HK-2 (cell line): ENCODE measurements around the gene AFF1.
"Not testable (repeated sequence)": the region's sequence is repeated elsewhere in the genome, so short reads cannot be mapped to it uniquely, and the experiment has no call there.

ENCODE experiments used
- DNase-seq: peaks from one replicate; pipeline ENCODE4 v3.0.0-alpha.2; 2018; ENCODE audit not compliant: unreplicated experiment

Gene AFF1

DNA sequence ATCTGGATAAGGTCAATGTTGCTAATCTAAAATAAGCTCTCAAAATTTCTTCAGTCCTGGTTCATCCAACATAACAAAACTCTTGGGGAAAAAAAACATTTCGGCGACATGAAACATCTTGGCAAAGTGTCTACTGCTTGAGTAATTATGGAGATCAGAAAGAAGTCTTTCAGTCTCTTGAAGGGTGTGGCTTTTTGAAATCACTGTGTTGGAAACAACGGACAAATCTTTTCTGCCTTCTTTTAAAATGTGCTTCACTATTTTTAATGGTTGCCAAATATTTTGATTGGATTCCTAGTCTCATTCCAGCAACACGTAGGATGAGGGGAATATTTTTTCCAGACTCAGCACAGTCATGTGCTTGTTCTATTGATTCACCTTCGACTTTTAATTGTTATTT lies 147.0 kb downstream of the AFF1 start:
- no peak for DNase-seq

DNA sequence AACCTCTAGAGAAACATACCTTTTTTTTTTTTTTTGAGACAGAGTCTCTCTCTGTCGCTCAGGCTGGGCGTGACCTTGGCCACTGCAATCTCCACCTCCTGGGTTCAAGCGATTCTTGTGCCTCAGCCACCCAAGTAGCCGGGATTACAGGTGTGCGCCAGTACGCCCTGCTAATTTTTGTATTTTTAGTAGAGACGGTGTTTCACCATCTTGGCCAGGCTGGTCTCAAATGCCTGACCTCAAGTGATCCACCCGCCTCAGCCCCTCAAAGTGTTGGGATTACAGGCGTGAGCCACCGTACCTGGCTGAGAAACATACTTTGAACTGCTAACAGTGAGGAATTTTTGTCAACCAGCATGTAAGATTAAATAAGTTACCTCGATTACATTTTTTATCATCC lies 150.9 kb downstream of the AFF1 start:
- not testable (repeated sequence) for DNase-seq

DNA sequence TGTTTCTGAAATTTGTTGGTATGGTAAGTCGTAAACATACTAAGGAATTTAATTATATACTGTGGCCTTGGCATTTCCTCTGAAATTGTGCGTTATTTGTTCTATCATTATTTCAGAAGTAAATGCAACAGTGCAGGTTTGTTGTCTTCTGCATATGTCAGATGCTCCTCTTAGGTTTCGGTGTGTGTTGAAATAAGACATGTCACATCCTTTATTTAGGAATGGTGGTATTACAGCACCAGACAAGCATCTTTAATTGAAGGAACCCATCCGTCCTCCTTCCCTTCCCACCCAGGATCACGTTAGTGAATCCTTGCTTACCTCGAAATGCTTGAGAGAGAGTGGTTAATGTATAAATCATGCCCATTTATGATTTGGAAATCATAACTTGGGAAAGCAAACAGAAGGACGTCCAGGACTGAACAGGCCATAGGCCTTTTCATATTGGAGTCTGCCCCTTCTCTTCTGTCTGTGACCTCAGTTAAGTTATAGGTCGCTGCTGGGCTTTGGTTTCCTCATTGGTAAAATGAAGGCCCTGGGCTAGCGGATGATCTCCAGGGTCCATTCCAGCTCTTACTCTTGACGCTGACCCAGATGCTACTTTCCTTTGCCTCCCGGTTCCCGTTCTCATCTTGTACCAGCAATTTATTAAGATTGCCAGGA lies 151.5 kb downstream of the AFF1 start:
- DNase-seq = no peak

DNA sequence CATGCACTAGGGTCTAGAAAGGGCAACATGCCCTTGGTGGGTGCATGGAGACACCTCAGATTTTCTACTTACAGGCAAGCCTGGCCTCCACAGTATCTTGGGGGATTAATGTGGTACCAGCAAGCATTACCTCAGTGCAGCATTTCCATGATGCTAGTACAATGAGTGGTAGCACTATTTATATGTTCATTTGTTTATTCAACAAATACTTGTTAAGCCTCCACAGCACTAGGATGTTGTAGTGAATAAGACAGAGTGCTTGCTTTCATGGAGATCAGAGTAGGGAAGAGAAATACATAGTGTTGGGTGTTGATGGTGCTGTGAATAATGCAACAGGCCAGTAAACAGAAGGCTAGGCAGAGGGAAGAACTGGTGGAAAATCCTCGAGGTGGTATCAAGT lies 152.2 kb downstream of the AFF1 start:
- DNase-seq = no peak

DNA sequence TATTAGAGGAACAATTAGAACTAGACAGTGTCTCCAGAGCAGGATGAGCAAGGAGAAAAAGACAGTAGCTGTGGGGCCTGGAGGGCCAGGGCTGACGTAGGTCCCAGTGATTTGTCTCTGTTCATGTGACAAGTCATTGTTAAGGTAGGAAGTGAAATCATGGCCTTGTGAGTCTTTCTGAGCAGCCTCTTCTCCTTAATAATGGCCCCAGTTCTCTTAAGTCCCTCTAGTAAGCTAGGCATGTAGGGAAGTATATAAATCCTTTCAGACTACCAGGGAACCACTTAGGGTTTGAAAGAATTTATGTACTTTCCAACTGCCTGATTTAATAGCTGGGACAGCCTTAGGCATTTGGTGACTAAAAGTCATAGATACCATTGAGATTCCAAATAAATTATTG lies 152.6 kb downstream of the AFF1 start:
- no peak for DNase-seq

DNA sequence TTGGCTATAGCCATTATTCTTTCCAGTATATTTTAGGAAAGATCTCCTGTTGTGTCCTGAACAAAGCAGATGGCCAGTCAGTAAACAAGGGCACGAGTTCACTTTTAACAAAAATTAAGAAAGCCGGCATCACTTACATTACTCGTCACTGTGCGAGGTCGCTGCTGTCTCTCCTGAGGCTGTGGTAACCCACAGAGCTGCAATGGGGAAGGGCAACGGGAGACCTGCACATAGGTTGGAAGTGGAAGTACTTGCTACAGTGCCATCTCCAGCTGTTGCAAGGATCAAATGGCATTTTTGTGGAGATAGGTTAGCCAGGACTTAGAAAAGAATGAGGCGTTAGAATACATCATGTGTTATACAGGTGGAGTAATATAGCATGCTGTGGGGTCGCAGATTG lies 153.4 kb downstream of the AFF1 start:
- no peak for DNase-seq

DNA sequence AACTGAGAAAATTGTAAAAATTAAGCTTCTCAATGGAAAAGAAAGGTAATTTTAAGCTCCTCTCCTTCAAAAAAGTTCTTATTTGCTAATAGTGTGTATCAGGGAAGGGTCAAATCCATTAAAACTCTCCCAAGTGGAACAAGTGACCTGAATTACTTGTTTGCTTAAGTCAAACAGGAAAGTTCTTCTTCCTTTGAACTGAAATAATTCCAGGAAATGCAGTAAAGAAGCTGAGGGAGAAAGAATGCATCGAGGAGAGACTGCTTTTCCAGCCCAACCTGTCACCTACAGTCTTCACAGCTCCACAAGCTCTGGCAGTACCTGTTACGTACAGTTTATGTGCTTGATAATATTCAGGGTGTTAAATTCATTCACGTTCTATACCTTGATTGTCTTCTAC lies 154.6 kb downstream of the AFF1 start:
- no peak for DNase-seq

DNA sequence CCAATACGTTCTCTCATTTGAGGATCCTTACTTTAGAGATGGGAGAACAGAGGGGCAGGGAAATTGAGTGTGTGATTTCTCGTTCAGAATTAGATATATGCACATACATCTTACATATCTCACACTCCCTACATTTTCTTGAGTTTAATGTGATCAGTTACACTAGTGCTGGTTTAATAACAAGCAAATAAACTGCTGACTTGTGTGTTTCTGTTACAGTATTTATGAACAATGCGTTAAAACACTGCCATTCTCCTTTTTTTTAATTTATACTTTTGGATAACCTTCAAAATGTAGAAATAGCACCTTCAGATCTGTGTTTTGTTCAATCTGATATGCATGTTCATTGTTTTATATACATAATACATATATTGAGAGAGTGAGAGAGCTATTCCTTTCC lies 155.5 kb downstream of the AFF1 start:
- no peak for DNase-seq

DNA sequence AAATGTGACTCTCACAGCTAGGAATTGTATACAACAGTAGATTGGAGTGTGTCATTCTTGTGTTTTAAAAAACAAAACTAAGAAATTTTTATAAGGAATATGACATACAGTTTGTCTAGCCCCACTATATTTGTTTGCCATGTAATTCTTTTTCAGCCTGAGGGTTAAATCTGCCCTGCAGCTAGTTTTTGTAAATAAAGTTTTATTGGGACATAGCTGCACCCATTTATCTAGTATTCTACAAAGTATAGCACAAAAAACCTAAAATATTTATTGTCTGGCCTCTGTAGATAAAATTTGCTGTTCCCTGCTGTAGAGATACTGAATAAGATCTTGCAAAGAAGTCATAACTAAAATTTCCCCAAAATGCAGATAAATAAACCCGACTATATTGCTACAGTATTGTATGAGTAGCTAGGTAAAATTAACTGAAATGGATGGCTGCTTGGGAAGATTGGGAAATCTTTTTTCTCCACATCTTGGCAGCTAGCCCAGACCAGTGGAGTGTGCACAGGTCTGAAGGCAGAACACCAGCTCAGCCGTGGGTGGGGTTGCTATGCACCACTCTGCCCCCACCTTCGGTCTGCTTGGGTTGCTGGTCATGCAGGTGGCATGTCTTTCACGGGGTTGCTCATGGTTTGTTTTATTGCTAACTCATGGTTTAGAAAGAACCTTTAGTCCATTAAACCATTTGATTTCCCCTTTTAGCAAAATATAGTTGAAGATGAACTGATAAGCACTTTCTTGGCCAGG lies 157.8 kb downstream of the AFF1 start:
- DNase-seq = peak; percentile 90

DNA sequence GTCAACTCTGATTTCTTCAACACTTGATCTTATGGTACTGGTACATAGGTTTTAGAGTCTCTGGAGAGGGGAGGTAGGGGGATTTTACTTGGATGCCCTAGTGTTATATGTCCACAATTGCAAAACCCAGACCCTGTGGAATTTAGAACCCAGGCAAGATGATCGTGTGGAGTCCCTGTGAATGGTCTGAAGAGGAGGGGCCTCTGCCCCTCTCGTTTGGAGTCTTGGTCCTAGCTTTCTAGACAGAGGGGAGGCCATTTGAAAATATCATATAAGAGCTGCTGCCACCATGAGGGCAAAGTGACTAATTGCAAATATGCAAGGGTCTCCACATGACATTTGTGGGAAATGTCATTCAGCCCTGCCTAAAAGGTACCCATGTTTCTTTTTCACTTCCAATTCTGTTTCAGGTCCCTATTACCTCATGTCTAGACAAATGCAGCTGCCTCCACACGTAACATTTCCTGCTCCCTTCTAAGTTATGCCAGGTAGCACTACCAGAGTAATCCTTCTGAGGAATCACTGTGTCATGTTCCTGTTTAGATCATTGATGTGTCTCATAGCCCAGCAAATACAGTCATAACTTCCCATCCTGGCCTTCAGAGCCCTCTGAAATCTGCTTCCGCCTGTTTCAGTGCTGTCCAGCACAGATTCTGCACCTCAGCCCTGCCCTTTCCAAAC lies 158.8 kb downstream of the AFF1 start:
- DNase-seq = no peak

DNA sequence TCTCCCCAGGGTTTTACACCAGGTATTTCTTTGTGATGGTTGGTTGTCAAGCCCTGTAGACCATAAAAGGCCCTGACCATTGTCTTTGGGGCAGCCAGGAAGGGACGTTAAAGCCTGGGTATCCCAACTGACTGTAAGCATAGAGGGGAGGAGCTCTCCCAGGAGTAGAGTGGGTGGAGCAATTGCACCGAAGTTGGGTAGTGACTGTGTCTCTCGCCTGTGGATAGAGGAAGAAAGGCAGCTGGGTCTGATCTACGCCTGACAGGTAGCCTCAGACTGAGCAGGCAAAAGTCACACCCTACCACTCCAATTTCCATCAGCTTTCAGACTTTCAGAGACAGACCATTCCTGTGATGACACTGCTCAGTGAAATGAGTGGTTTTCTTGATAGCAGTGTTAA lies 162.3 kb downstream of the AFF1 start:
- no peak for DNase-seq

DNA sequence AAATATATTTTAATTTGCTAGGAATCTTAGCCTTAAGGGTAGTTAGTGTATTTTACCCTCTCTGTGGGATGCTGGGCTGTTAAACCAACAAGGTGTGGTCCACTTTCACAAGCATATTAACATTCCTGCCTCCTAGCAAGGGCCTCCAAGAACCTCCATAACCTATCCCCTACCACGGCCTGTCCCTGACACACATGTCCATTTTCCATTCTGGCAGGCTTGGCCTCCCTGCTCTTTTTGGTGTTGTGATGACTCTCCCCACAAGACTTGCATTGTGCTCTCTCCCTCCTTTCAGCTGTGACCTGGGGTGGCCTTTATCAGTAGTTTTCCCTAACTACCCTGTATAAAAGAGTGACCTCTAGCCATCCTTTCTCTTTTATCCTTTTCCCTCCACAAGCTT lies 165.4 kb downstream of the AFF1 start:
- no peak for DNase-seq

DNA sequence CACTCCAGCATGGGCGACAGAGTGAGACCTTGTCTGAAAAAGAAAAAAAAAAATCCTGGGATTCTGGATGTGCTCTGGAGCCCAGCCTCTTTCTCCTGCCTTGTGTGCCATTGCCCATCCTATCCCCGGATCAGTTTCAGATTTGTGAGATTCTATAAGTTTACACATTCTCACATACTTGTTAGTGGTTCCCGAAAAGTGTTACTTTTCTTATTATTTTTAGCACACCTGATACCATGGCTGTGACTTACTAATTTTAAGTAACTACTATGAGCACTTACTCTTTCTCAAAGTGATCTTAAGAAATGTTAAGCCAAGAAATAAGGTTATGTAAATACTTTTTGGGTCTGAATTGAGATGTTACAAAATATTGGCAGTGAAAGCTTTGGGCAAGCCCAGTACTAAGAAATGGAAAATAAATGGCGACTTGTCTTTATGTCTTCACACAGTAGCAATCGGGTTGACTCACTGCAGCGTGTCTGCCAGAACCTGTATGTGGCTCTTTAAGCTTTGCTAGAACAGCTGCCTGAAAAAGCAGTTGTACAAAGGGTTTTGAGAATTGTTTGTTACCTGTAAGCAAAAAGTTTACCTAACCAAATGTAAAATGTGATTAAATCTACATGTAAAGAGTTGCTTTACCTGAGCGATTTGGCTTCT lies 166.9 kb downstream of the AFF1 start:
- DNase-seq = no peak

DNA sequence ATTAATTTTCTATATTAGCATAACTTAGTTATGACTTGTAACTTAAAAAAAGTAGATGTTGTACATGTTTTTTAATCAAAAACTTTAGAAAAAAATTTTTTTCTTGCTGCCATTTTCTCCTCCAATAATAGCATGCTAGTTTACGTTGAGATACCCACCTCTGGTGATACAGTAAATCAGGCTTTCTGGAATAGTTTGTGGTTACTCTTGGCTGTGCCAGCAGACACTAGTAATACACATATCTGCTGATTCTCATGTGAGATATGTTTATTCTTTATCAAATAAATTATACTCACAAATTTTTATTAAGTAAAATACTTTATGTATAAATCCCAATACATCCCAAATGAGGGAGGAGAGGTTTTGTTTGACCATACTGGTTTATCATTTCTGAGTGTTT lies 168.3 kb downstream of the AFF1 start:
- DNase-seq = no peak

DNA sequence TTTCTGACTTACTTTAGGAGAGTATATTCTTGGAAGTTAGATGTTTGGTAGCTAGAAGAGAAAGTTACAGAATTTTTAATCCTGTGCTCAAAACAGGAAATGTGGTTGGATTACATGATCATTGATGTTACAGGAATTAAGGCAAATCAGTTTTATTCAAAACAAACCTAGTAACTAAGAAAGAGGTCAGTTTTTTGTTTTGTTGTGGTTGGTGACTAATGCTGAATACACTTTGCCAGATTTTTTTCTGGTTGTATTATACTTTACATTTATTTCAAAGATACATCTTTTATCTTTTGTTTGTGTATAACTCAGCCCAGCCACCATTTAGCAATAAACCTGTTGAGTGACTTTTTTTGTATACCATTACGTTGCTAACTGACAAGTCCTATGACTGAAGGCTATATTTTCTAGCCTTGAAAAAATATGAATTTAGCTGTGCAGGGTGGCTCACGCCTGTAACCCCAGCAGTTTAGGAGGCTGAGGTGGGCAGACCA lies 168.9 kb downstream of the AFF1 start:
- DNase-seq = no peak

DNA sequence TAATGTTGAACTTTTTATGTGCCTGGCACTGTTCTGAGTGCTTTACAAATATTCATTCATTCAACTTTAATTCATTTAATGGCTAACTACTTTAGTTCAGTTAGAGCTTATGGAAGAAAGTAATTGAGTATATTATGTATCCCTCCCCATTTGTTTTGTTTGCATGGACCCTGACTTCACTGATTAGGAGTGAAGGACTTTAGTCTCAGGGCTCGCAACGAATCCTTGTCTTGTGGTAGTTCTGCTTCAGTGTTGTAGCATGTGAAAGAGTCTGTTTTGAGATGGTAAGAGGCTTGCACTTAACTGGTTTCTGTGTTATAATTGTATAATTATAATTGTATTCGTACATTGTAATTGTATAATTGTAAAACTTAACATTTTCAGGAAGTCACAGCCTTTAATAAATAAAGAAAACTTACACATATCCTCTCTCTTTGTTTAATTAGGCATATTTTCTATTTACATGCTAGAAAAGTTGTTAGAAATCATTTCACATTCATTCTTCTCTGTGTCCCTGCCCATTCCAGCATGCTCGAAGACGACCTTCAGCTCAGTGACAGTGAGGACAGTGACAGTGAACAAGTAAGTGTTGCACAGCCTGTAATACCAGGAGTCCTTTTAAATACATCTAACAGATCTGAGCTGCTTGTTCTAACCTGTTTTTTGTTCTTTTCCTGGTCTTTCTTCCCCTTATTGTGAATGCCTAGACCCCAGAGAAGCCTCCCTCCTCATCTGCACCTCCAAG lies 170.5 kb downstream of the AFF1 start:
- DNase-seq = no peak

DNA sequence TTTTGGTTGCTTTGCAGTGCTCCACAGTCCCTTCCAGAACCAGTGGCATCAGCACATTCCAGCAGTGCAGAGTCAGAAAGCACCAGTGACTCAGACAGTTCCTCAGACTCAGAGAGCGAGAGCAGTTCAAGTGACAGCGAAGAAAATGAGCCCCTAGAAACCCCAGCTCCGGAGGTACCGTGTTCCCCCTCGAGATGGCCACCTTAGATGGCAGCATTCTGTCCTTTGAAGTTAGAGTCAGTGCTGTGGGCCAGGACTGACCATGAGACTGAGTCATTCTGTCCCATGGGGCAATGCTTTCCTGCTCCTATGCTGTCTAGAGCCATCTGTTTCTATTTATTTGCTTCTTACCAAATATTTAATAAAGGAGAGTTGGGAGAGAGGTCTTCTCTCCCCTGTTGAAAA lies 173.3 kb downstream of the AFF1 start:
- DNase-seq = peak; percentile 73

DNA sequence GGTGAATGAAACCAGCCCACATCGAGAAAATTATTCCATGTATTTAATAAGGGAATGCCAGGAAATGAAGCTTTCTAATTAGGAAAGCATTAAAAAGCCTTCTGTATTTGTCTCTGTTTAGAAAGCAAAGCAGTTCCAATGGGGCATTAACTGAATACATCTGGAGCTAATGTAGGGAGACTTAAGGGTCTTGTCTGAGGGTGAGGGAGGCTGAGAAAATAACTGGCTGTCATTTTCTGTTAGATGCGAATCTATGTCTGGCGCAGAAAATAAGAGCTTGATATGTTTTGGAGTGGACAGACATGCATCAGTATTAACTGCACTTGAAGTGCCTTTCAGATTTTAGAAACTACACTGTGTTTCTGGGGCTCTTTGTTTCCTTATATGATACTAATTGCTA lies 174.3 kb downstream of the AFF1 start:
- no peak for DNase-seq

DNA sequence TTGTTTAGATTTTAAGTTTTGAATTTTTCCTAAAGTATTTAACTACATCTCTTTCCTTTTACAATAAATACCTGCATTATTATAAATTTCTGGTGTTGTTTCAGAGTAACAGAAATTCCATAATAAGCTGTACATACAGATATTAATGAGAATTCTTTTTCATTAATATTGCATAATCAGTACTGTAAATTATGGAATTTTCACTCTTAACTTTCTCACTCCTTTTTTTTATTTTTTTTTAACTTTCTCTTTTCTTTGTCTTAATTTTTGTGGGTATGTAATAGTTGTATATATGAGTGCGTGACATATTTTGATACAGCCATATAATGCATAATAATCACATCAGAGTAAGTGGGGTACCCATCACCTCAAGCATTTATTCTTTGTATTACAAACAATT lies 175.1 kb downstream of the AFF1 start:
- no peak for DNase-seq

DNA sequence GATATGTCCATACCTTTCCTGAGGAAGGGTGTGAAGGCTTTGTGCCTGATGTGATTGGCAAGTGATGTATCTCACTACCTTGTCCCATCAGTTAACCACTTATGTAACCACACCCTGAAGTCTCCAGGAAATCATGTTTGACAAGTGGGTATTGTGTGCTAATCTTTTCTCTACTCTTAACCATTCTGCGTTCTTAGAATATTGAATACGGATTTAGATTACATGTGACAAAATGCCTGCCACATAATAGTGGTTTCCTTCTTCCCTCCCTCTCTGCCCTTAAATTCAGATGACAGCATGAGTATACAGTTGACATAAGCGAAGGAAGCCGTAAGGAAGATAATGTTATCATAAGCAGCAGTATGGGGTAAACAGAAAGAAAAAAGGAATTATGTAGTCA lies 177.3 kb downstream of the AFF1 start:
- DNase-seq = no peak

DNA sequence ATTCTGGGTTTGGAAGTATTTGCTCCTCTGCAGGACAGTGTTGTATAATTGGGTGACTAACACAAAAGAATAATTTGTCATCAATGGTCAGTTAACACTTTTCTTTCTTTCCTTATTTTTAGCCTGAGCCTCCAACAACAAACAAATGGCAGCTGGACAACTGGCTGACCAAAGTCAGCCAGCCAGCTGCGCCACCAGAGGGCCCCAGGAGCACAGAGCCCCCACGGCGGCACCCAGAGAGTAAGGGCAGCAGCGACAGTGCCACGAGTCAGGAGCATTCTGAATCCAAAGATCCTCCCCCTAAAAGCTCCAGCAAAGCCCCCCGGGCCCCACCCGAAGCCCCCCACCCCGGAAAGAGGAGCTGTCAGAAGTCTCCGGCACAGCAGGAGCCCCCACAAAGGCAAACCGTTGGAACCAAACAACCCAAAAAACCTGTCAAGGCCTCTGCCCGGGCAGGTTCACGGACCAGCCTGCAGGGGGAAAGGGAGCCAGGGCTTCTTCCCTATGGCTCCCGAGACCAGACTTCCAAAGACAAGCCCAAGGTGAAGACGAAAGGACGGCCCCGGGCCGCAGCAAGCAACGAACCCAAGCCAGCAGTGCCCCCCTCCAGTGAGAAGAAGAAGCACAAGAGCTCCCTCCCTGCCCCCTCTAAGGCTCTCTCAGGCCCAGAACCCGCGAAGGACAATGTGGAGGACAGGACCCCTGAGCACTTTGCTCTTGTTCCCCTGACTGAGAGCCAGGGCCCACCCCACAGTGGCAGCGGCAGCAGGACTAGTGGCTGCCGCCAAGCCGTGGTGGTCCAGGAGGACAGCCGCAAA lies 179.6 kb downstream of the AFF1 start:
- DNase-seq = no peak
